Astrocyte (in vitro differentiated cells and primary cell): ENCODE data around the gene PELI2. TPM values are rescaled to one million over a fixed set of nuclear protein-coding genes. Genes with fewer than 3 reads are reported as not detected.

Experiments used
- DNase-seq: peaks from one replicate; pipeline ENCODE4 v3.0.0-alpha.2; 2010; ENCODE audit warnings: low read depth
- FAIRE-seq: peaks from 2 replicates; lab custom pipeline; 2011; peaks lifted over from hg19 to GRCh38; lab: Jason Lieb, UNC
- H2AFZ ChIP-seq: 2 replicates; pipeline ENCODE4 v1.6.0; 2012; ENCODE audit warnings: low read depth, low read length, inconsistent platforms
- H3K27ac ChIP-seq: 2 replicates; pipeline ENCODE4 v1.5.1; 2011; ENCODE audit warnings: low read depth, low read length, inconsistent platforms
- H3K27me3 ChIP-seq: 2 replicates; pipeline ENCODE4 v1.6.0; 2011; ENCODE audit warnings: low read length, inconsistent platforms; ENCODE audit not compliant: insufficient read depth
- H3K36me3 ChIP-seq: 2 replicates; pipeline ENCODE4 v1.5.1; 2011; ENCODE audit warnings: low read length, inconsistent platforms; ENCODE audit not compliant: insufficient read depth
- H3K4me1 ChIP-seq: 2 replicates; pipeline ENCODE4 v1.5.1; 2011; ENCODE audit warnings: low read length, inconsistent platforms; ENCODE audit not compliant: insufficient read depth
- H3K4me2 ChIP-seq: 2 replicates; pipeline ENCODE4 v1.6.0; 2012; ENCODE audit warnings: low read length, inconsistent platforms
- H3K4me3 ChIP-seq: 2 replicates; pipeline ENCODE4 v1.5.1; 2011; ENCODE audit warnings: low read depth, mild to moderate bottlenecking, low read length, inconsistent platforms; ENCODE audit not compliant: insufficient read depth
- H3K79me2 ChIP-seq: 2 replicates; pipeline ENCODE4 v1.6.0; 2012; ENCODE audit warnings: mild to moderate bottlenecking, low read length, inconsistent platforms; ENCODE audit not compliant: insufficient read depth
- H3K9ac ChIP-seq: 2 replicates; pipeline ENCODE4 v1.6.0; 2012; ENCODE audit warnings: mild to moderate bottlenecking, low read length, inconsistent platforms
- H3K9me3 ChIP-seq: 2 replicates; pipeline ENCODE4 v1.5.1; 2012; ENCODE audit warnings: low read depth, mild to moderate bottlenecking, low read length, inconsistent platforms; ENCODE audit not compliant: insufficient read depth
- H4K20me1 ChIP-seq: 2 replicates; pipeline ENCODE4 v1.6.0; 2012; ENCODE audit warnings: low read length, inconsistent platforms; ENCODE audit not compliant: insufficient read depth
- H3K27ac Mint-ChIP-seq: one replicate; pipeline ENCODE4 v1.8.0; 2021; ENCODE audit warnings: mild to moderate bottlenecking, mixed read lengths; ENCODE audit not compliant: unreplicated experiment
- H3K27me3 Mint-ChIP-seq: one replicate; pipeline ENCODE4 v1.8.0; 2021; ENCODE audit warnings: low read depth, mixed read lengths; ENCODE audit not compliant: unreplicated experiment
- H3K36me3 Mint-ChIP-seq: one replicate; pipeline ENCODE4 v1.8.0; 2021; ENCODE audit warnings: low read depth, mixed read lengths; ENCODE audit not compliant: unreplicated experiment
- H3K4me1 Mint-ChIP-seq: one replicate; pipeline ENCODE4 v1.8.0; 2021; ENCODE audit warnings: low read depth, mixed read lengths; ENCODE audit not compliant: unreplicated experiment
- H3K4me3 Mint-ChIP-seq: one replicate; pipeline ENCODE4 v1.8.0; 2021; ENCODE audit warnings: mild to moderate bottlenecking, moderate library complexity, mixed read lengths; ENCODE audit not compliant: unreplicated experiment
- H3K9me3 Mint-ChIP-seq: one replicate; pipeline ENCODE4 v1.8.0; 2021; ENCODE audit warnings: mild to moderate bottlenecking, mixed read lengths; ENCODE audit not compliant: unreplicated experiment
- CTCF ChIP-seq: IDR thresholded peaks from 2 replicates; pipeline ENCODE4 v1.5.1; 2011; ENCODE audit warnings: low read depth, mild to moderate bottlenecking, inconsistent platforms, low read length, moderate library complexity; ENCODE audit not compliant: insufficient read depth
- EZH2 ChIP-seq: IDR thresholded peaks from 2 replicates; pipeline ENCODE4 v1.6.1; 2012; ENCODE audit warnings: mild to moderate bottlenecking, low read length, inconsistent platforms; ENCODE audit not compliant: insufficient read depth
- total RNA-seq: library from RNA; stranded (reverse); gene quantifications from 2 replicates; pipeline ENCODE4 v1.2.1, GENCODE V29; 2021

Gene PELI2
- total RNA-seq, 1 donor from 2014 or later: 5.3 TPM

DNA sequence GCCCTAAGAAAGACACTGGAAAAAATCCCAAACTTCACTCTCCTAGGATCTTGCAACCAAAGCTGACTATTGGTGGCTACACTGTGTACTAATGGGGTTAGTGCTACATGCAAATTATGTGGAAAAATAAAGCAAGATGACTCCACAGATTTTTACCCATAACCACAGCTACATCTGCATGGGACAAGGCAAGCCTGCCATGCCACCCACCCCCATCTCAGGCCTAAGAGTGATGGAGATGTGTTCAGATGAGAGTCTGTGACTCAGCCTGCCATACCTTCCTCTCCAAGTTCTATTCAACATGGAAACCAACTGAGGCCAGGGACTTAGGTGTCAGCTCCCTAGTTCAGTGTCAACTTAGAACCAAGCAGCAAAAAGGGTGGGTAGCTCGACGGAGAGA lies 206.2 kb downstream of the PELI2 start:
- no peak overlapping the region for H3K9ac ChIP-seq
- H3K9me3 ChIP-seq: no peaks in the 10 kb centered on the region
- H3K4me3 ChIP-seq: no peak overlapping the region
- peak overlapping the region; percentile 23 for H3K4me2 ChIP-seq
- FAIRE-seq (no peak), DNase-seq (no peak)
- H3K36me3 Mint-ChIP-seq: no peaks in the 10 kb centered on the region
- H2AFZ ChIP-seq: no peak overlapping the region
- no peaks in the 10 kb centered on the region for H4K20me1 ChIP-seq
- no peaks in the 10 kb centered on the region for H3K79me2 ChIP-seq
- H3K27ac ChIP-seq: no peak overlapping the region
- no peaks in the 10 kb centered on the region for H3K27me3 ChIP-seq
- no peaks in the 10 kb centered on the region for H3K4me1 Mint-ChIP-seq
- H3K27me3 Mint-ChIP-seq: peaks cover 4% of the 10 kb centered on the region
- peaks cover 2% of the 10 kb centered on the region for H3K9me3 Mint-ChIP-seq
- no peak overlapping the region for H3K4me3 Mint-ChIP-seq
- peaks cover 6% of the 10 kb centered on the region for H3K4me1 ChIP-seq
- TF ChIP-seq EZH2 (no peak), CTCF (no peak)
- no peaks in the 10 kb centered on the region for H3K36me3 ChIP-seq
- no peak overlapping the region for H3K27ac Mint-ChIP-seq

- H3K36me3 Mint-ChIP-seq: no peaks in the 10 kb centered on the region
- H3K4me1 ChIP-seq: peaks cover 6% of the 10 kb centered on the region
- peak overlapping the region; percentile 23 for H3K4me2 ChIP-seq
- no peaks in the 10 kb centered on the region for H3K9me3 ChIP-seq
- no peaks in the 10 kb centered on the region for H3K9me3 Mint-ChIP-seq
- no peak overlapping the region for H3K27ac Mint-ChIP-seq
- H3K27ac ChIP-seq: peak overlapping the region; percentile 29
- no peaks in the 10 kb centered on the region for H3K79me2 ChIP-seq
- H3K27me3 Mint-ChIP-seq: peaks cover 4% of the 10 kb centered on the region
- FAIRE-seq (no peak), DNase-seq (peak; percentile 49)
- no peaks in the 10 kb centered on the region for H3K4me1 Mint-ChIP-seq
- no peaks in the 10 kb centered on the region for H3K27me3 ChIP-seq
- H3K4me3 Mint-ChIP-seq: no peak overlapping the region
- no peaks in the 10 kb centered on the region for H3K36me3 ChIP-seq
- TF ChIP-seq EZH2: no peak
- no peak for TF ChIP-seq CTCF
- no peaks in the 10 kb centered on the region for H4K20me1 ChIP-seq
- no peak overlapping the region for H3K4me3 ChIP-seq
- H3K9ac ChIP-seq: no peak overlapping the region
- no peak overlapping the region for H2AFZ ChIP-seq
Measured at GRCh38 chr14:56324856-56325699, 206.9 kb downstream of the PELI2 start.

- no peaks in the 10 kb centered on the region for H3K27me3 ChIP-seq
- H3K27ac ChIP-seq: no peak overlapping the region
- no peak overlapping the region for H3K9ac ChIP-seq
- Mint-ChIP-seq H3K36me3 (no peaks in the 10 kb centered on the region), H3K9me3 (no peaks in the 10 kb centered on the region), H3K27ac (no peak overlapping the region), H3K27me3 (peaks cover 4% of the 10 kb centered on the region), H3K4me3 (no peak overlapping the region), H3K4me1 (peaks cover 5% of the 10 kb centered on the region)
- TF ChIP-seq EZH2 (no peak), CTCF (no peak)
- H3K4me3 ChIP-seq: no peak overlapping the region
- H2AFZ ChIP-seq: no peak overlapping the region
- DNase-seq (no peak), FAIRE-seq (no peak)
- H3K4me2 ChIP-seq: no peak overlapping the region
- peaks cover 12% of the 10 kb centered on the region for H3K4me1 ChIP-seq
- H3K9me3 ChIP-seq: no peaks in the 10 kb centered on the region
- H3K79me2 ChIP-seq: no peaks in the 10 kb centered on the region
- H4K20me1 ChIP-seq: no peaks in the 10 kb centered on the region
- H3K36me3 ChIP-seq: no peaks in the 10 kb centered on the region
Measured at GRCh38 chr14:56328021-56328420, 209.8 kb downstream of the PELI2 start.
